Measurements from ENCODE around the gene CEP85L.

- no peak for TF ChIP-seq JUND (IDR thresholded peaks at IDR 0.05)
- TF ChIP-seq TAF1 (IDR thresholded peaks at IDR 0.05; ENCODE audit: borderline replicate concordance, low read depth, low read length): no peak
- TF ChIP-seq CTCF (IDR thresholded peaks at IDR 0.05): no peak
- TF ChIP-seq EZH2phosphoT487 (IDR thresholded peaks at IDR 0.05; ENCODE audit: borderline replicate concordance, low read depth): no peak
- no peak for TF ChIP-seq EP300 (IDR thresholded peaks at IDR 0.05; ENCODE audit: borderline replicate concordance in 1 of 2, low read depth in 1 of 2, low read length in 1 of 2)
- no peak for TF ChIP-seq TCF12 (IDR thresholded peaks at IDR 0.05)
- TF ChIP-seq SIN3A (IDR thresholded peaks at IDR 0.05; ENCODE audit: borderline replicate concordance, low read depth, low read length): no peak
- no peak for TF ChIP-seq ZBTB33 (IDR thresholded peaks at IDR 0.05; ENCODE audit: borderline replicate concordance, low read depth)
These were observed 77.1 kb downstream of the CEP85L start for GRCh38 chr6:118574051-118574865.

Data from SK-N-SH (cell line).